ENCODE data around the gene HOXA3.

- TF ChIP-seq REST (IDR thresholded peaks at IDR 0.05; ENCODE audit: low read depth) (no peak), POLR2A (IDR thresholded peaks at IDR 0.05; ENCODE audit: borderline replicate concordance, extremely low read depth, insufficient read depth, insufficient read length) (no peak), EZH2phosphoT487 (IDR thresholded peaks at IDR 0.05; ENCODE audit: borderline replicate concordance) (no peak), CEBPB (IDR thresholded peaks at IDR 0.05; ENCODE audit: low read depth) (no peak), CTCF (IDR thresholded peaks at IDR 0.05 in 2 of 3, conservative IDR thresholded peaks at IDR 0.05 in 1 of 3; ENCODE audit: borderline replicate concordance in 1 of 3, insufficient read depth in 1 of 3, low read depth in 2 of 3, low read length in 2 of 3) (no peak), YY1 (IDR thresholded peaks at IDR 0.05; ENCODE audit: extremely low read depth, insufficient replicate concordance, low read depth, low read length) (no peak)
These were observed 38.9 kb upstream of the HOXA3 start for GRCh38 chr7:27191161-27191731.

Data from HCT116 (cell line).